CD4-positive, alpha-beta T cell (primary cell): Measurements from ENCODE around the gene MTHFS. TPM values are rescaled to one million over a fixed set of nuclear protein-coding genes. Genes with fewer than 3 reads are reported as not detected.

Experiments used
- ATAC-seq: fragments of 200-7000 bp; cut with Tn5 transposase; one replicate; pipeline ENCODE4 v1.10.0; 2022; ENCODE audit warnings: mild to moderate bottlenecking; ENCODE audit not compliant: poor library complexity
- CTCF ChIA-PET: fragments of 350-600 bp; sonication (Branson Sonifier 250); formaldehyde crosslinking; loops from one replicate; lab custom pipeline; 2021; ENCODE audit warnings: antibody characterized with exemption, inconsistent platforms; lab: Charles Lee
- POLR2A ChIA-PET: fragments of 350-600 bp; sonication (Branson Sonifier 250); formaldehyde crosslinking; loops from one replicate; lab custom pipeline; 2021; ENCODE audit warnings: antibody characterized with exemption, inconsistent platforms; lab: Charles Lee
- DNase-seq, 14 experiments: peaks; one replicate each; pipeline ENCODE4 v3.0.0-alpha.2; 2013 to 2020; ENCODE audit warnings: mixed read lengths in 2 of 14
- H3K27ac ChIP-seq, 2 donors: one replicate each; pipeline versions ENCODE4 v1.5.1 to v1.7.0; 2013; ENCODE audit warnings: low read length in 2 of 2, low read depth in 1 of 2, mild to moderate bottlenecking in 1 of 2
- H3K27me3 ChIP-seq, 2 experiments: 1 replicate in 1 of 2; 2 replicates in 1 of 2; pipeline versions ENCODE4 v1.6.1 to v1.7.0; 2013; ENCODE audit warnings: low read length in 2 of 2, control low read depth in 1 of 2, mild to moderate bottlenecking in 1 of 2, moderate library complexity in 1 of 2; ENCODE audit not compliant: insufficient read depth in 2 of 2, control insufficient read depth in 1 of 2
- H3K36me3 ChIP-seq: one replicate; pipeline ENCODE4 v1.6.1; 2013; ENCODE audit warnings: low read length, control low read depth; ENCODE audit not compliant: insufficient read depth
- H3K4me1 ChIP-seq: one replicate; pipeline ENCODE4 v1.6.1; 2013; ENCODE audit warnings: low read length, control low read depth; ENCODE audit not compliant: insufficient read depth
- H3K4me3 ChIP-seq: one replicate; pipeline ENCODE4 v1.5.1; 2013; ENCODE audit warnings: mild to moderate bottlenecking, low read length, moderate library complexity
- H3K9me3 ChIP-seq, 2 experiments: 1 replicate in 1 of 2; 2 replicates in 1 of 2; pipeline versions ENCODE4 v1.6.1 to v1.7.0; 2013; ENCODE audit warnings: low read length in 2 of 2, mild to moderate bottlenecking in 2 of 2, control low read depth in 1 of 2, moderate library complexity in 1 of 2; ENCODE audit not compliant: control insufficient read depth in 1 of 2, insufficient read depth in 1 of 2
- H3K27ac Mint-ChIP-seq: one replicate; pipeline ENCODE4 v1.8.0; 2020; ENCODE audit warnings: mixed read lengths
- H3K27me3 Mint-ChIP-seq: one replicate; pipeline ENCODE4 v1.8.0; 2021; ENCODE audit warnings: mixed read lengths
- H3K36me3 Mint-ChIP-seq: one replicate; pipeline ENCODE4 v1.8.0; 2021; ENCODE audit warnings: low read depth, mixed read lengths
- H3K4me1 Mint-ChIP-seq: one replicate; pipeline ENCODE4 v1.8.0; 2021; ENCODE audit warnings: low read depth, mixed read lengths
- H3K4me3 Mint-ChIP-seq: one replicate; pipeline ENCODE4 v1.8.0; 2020; ENCODE audit warnings: mild to moderate bottlenecking, mixed read lengths
- H3K9me3 Mint-ChIP-seq: one replicate; pipeline ENCODE4 v1.8.0; 2020; ENCODE audit warnings: mixed read lengths
- intact Hi-C, 2 experiments: fragments of 100-400 bp; cut with DNase I in 1 of 2; cut with micrococcal nuclease in 1 of 2; formaldehyde crosslinking; loops; one replicate each; pipeline versions ENCODE4 v1.15.1 to v1.9.0; 2023 to 2025; cut with DNase I, micrococcal nuclease
- total RNA-seq, 174 experiments: library from RNA in 2 of 174; stranded (reverse) in 2 of 174; gene quantifications; one replicate each; pipeline ENCODE4 v1.2.3 and lab custom pipeline; 2021 to 2026
- TF ChIP-seq, protein P1 (sequence below): fragments of 200-600 bp; IDR thresholded peaks from one replicate; pipeline ENCODE4 v1.8.0; 2022; ENCODE audit warnings: antibody characterized with exemption, mild to moderate bottlenecking

The MTHFS gene
- total RNA-seq, 2 experiments from 2014 or later = 9.1 to 9.8 TPM

DNA sequence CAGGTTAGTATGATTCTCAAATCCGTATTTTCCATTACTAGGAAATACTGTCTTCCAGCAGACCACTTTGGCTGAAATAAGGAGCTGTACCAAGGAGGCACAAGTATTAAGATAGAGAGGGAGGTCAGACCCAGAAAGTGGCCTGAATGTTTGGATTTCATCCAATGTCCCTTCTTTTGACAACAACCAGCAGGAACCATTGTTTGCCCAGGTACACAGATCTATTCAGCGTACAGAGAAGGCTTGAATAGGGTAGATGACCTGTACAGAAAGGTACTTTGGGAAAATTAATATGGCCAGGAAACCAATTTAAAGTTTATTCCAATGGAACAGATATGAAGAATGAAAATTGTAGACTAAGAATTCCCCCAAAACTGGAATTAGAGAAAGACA, 12.6 kb downstream of the MTHFS start:
- ATAC-seq (no peak), DNase-seq (no peak)
- no peak overlapping the region for H3K4me3 ChIP-seq
- peaks cover 94% of the 10 kb centered on the region for H3K36me3 ChIP-seq
- H3K9me3 Mint-ChIP-seq = no peaks in the 10 kb centered on the region
- H3K4me1 Mint-ChIP-seq = peaks cover 76% of the 10 kb centered on the region
- peaks cover under 1 to 7% of the 10 kb centered on the region in 2 experiments for H3K9me3 ChIP-seq
- POLR2A ChIA-PET = no interaction called here
- no peaks in the 10 kb centered on the region for H3K27me3 ChIP-seq
- no peaks in the 10 kb centered on the region for H3K27me3 Mint-ChIP-seq
- no peak overlapping the region for H3K4me3 Mint-ChIP-seq
- no peaks in the 10 kb centered on the region for H3K4me1 ChIP-seq
- H3K27ac Mint-ChIP-seq = no peak overlapping the region
- TF ChIP-seq, protein P1, sequence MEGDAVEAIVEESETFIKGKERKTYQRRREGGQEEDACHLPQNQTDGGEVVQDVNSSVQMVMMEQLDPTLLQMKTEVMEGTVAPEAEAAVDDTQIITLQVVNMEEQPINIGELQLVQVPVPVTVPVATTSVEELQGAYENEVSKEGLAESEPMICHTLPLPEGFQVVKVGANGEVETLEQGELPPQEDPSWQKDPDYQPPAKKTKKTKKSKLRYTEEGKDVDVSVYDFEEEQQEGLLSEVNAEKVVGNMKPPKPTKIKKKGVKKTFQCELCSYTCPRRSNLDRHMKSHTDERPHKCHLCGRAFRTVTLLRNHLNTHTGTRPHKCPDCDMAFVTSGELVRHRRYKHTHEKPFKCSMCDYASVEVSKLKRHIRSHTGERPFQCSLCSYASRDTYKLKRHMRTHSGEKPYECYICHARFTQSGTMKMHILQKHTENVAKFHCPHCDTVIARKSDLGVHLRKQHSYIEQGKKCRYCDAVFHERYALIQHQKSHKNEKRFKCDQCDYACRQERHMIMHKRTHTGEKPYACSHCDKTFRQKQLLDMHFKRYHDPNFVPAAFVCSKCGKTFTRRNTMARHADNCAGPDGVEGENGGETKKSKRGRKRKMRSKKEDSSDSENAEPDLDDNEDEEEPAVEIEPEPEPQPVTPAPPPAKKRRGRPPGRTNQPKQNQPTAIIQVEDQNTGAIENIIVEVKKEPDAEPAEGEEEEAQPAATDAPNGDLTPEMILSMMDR = no peak
- H3K36me3 Mint-ChIP-seq = peaks cover 100% of the 10 kb centered on the region
- H3K27ac ChIP-seq = no peak overlapping the region
- CTCF ChIA-PET = no interaction called here
- intact Hi-C loops = no loop called here

DNA sequence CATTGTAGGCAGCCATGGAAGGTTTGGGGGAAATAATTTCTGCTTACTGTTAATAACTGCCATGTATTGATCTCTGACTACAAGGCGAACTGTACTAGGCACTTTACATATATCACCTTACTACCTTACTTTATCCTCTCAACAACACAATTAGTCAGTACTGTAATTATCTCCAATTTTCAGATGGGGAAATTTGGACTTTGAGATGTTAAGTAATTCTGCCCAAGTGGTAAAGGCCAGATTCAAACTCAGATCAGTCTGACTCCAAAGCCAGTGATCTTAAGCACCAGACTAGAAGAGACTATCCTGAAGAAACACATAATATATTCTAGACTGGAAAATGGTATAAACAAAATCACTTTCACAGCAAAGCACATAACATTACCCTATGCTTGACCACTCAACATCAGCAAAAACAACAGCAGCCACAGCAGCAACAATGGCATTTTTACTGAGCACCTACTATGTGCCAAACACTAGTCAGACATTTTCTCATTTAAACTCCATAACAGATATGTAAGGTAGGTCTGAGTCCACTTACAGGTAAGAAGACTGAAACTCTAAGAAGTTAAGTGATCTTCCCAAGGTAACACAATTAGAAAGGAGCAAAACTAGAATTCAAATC, 13.1 kb downstream of the MTHFS start:
- no peaks in the 10 kb centered on the region for H3K4me1 ChIP-seq
- Mint-ChIP-seq H3K27me3 (no peaks in the 10 kb centered on the region), H3K36me3 (peaks cover 100% of the 10 kb centered on the region), H3K4me1 (peaks cover 70% of the 10 kb centered on the region), H3K27ac (no peak overlapping the region), H3K9me3 (no peaks in the 10 kb centered on the region), H3K4me3 (no peak overlapping the region)
- peaks cover 5 to 9% of the 10 kb centered on the region in 2 experiments for H3K9me3 ChIP-seq
- POLR2A ChIA-PET = no interaction called here
- no peak for DNase-seq
- no peak for ATAC-seq
- intact Hi-C loops = no loop called here
- H3K4me3 ChIP-seq = no peak overlapping the region
- CTCF ChIA-PET = no interaction called here
- H3K36me3 ChIP-seq = peaks cover 94% of the 10 kb centered on the region
- TF ChIP-seq, protein P1 = no peak
- no peaks in the 10 kb centered on the region for H3K27me3 ChIP-seq
- no peak overlapping the region for H3K27ac ChIP-seq

DNA sequence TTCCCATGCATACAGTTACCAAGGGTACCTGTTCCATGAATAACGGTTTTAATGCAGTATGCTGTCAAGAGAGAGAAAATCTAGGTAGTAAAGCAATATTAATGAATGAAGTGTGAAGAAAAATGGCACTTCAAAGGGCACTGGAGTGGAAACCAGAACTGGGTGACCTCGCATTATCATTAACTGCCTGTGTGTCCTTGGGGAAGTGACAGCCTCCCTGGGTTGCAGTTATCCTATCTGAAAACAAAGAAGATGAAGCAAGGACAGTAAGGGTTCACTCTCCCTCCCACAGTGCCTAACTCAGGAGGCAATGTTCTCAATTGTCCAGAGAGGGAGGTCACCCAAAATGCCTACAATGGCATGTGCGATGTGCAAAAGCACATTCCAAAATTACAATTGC, 15.1 kb downstream of the MTHFS start:
- ChIA-PET POLR2A (interaction anchor here (1.5 kb wide), 1 partner anchor 14 kb away, joined by 6 read pairs; the partner anchor contains the start of gene MTHFS), CTCF (interaction anchor here (0.7 to 1.0 kb wide), 2 partner anchors 14 to 1642 kb away, joined by 3 read pairs; no protein-coding TSS in a partner anchor)
- TF ChIP-seq, protein P1 = no peak
- Histone ChIP-seq H3K9me3 (peaks cover 23 to 25% of the 10 kb centered on the region in 2 experiments), H3K4me3 (no peak overlapping the region), H3K27ac (no peak overlapping the region), H3K36me3 (peaks cover 92% of the 10 kb centered on the region), H3K4me1 (no peaks in the 10 kb centered on the region), H3K27me3 (no peaks in the 10 kb centered on the region)
- Mint-ChIP-seq H3K9me3 (peaks cover 8% of the 10 kb centered on the region), H3K27me3 (no peaks in the 10 kb centered on the region), H3K27ac (no peak overlapping the region), H3K4me1 (peaks cover 52% of the 10 kb centered on the region), H3K4me3 (no peak overlapping the region), H3K36me3 (peaks cover 100% of the 10 kb centered on the region)
- intact Hi-C loops = no loop called here
- ATAC-seq (no peak), DNase-seq (no peak)
